Measurements from ENCODE around the gene ZPR1. TPM values are rescaled to one million over a fixed set of nuclear protein-coding genes. Genes with fewer than 3 reads are reported as not detected.

Gene ZPR1
- total and polyA plus RNA-seq, 11 donors, result 6.2 to 59.4 (median 27.1) TPM

DNA sequence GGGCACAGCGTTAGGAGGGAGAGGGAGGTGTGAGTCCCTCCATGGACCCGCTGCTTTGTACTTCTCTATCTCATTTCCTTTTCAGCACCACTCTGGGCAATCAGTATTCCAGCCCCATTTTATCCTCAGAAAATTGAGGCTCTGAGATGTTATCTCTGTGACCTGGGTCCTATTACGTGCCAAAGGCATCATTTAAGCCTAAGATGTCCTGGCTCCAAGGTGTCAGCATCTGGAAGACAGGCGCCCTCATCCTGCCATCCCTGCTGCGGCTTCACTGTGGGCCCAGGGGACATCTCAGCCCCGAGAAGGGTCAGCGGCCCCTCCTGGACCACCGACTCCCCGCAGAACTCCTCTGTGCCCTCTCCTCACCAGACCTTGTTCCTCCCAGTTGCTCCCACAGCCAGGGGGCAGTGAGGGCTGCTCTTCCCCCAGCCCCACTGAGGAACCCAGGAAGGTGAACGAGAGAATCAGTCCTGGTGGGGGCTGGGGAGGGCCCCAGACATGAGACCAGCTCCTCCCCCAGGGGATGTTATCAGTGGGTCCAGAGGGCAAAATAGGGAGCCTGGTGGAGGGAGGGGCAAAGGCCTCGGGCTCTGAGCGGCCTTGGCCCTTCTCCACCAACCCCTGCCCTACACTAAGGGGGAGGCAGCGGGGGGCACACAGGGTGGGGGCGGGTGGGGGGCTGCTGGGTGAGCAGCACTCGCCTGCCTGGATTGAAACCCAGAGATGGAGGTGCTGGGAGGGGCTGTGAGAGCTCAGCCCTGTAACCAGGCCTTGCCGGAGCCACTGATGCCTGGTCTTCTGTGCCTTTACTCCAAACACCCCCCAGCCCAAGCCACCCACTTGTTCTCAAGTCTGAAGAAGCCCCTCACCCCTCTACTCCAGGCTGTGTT, 41.1 kb upstream of the ZPR1 start:
- DNase-seq (no peak), ATAC-seq (no peak)
- no peaks in the 10 kb centered on the region for H3K9me3 ChIP-seq
- H3K27ac ChIP-seq, result no peak overlapping the region
- TF ChIP-seq CTCF (IDR thresholded peaks at IDR 0.05) (no peak), POLR2A (IDR thresholded peaks at IDR 0.05) (no peak)
- intact Hi-C loops (cut with DNase I), result no loop called here
- no peak overlapping the region for H3K4me3 ChIP-seq
- no peaks in the 10 kb centered on the region for H3K36me3 ChIP-seq
- H3K27me3 ChIP-seq, result no peaks in the 10 kb centered on the region
- peaks cover 0 to 5% (median 0%) of the 10 kb centered on the region in 12 donors for H3K4me1 ChIP-seq
- 71 to 80% (median 75%) methylated on average over 14 to 16 of the region's 16 CpGs for WGBS, 4 donors

- TF ChIP-seq CTCF (IDR thresholded peaks at IDR 0.05) (no peak), POLR2A (IDR thresholded peaks at IDR 0.05) (no peak)
- no peak for ATAC-seq
- no peak overlapping the region for H3K4me3 ChIP-seq
- intact Hi-C loops (cut with DNase I), result no loop called here
- WGBS, 4 donors, result 93 to 95% (median 94%) methylated on average over 3 to 6 of the region's 6 CpGs
- no peaks in the 10 kb centered on the region for H3K27me3 ChIP-seq
- no peaks in the 10 kb centered on the region for H3K36me3 ChIP-seq
- no peak overlapping the region for H3K27ac ChIP-seq
- no peak for DNase-seq
- no peaks in the 10 kb centered on the region for H3K9me3 ChIP-seq
- peaks cover 0 to 5% (median 0%) of the 10 kb centered on the region in 12 donors for H3K4me1 ChIP-seq
These were observed 39.6 kb upstream of the ZPR1 start for GRCh38 chr11:116827461-116827860.

DNA sequence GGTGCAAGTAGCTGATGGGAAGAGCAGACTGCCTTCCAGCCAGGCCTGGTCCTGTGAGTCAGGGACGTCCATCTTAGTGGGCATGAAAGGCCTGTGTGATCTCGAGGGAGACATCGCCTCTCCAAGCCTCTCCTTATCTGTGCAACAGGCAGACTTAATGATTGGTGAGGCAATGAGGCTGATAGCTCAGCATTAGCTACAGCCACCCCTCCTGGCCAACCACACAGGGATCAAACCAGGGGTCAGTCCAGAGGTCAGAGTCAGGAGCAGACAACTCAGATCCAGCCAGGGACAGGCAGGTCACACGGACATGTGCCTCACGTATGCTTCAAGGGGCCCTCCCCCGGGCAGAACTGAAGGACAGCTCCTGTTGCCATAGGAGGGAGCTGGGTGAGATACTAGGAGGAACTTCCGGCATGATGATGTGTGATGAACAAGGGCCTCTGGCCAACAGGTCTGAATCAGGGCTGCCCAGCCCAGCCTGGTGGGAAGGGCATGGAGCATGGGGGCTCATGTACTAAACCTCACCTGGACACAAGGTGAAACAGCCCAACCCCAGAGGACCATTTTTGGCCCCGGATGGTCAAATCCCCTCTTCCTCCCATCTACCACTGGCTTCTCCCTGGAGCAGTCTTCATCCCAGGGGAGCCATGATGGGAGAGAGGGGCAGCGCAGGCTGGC, 39.1 kb upstream of the ZPR1 start:
- H3K4me1 ChIP-seq, result peaks cover 0 to 5% (median 0%) of the 10 kb centered on the region in 12 donors
- no peak overlapping the region for H3K27ac ChIP-seq
- intact Hi-C loops (cut with DNase I), result no loop called here
- no peaks in the 10 kb centered on the region for H3K27me3 ChIP-seq
- TF ChIP-seq CTCF (IDR thresholded peaks at IDR 0.05), result no peak
- TF ChIP-seq POLR2A (IDR thresholded peaks at IDR 0.05), result no peak
- no peaks in the 10 kb centered on the region for H3K36me3 ChIP-seq
- ATAC-seq, result no peak
- H3K4me3 ChIP-seq, result no peak overlapping the region
- no peaks in the 10 kb centered on the region for H3K9me3 ChIP-seq
- DNase-seq, result no peak
- WGBS, 4 donors, result 71 to 88% (median 77%) methylated on average over 7 to 9 of the region's 9 CpGs
